DMS 273 treated with DMSO at 0.1 percent for 48 hours (cell line): ENCODE measurements around the gene MYBL2.

Experiments
- DNase-seq: peaks from one replicate; lab custom pipeline; 2025; lab: John Stamatoyannopoulos, UW

MYBL2 gene

DNA sequence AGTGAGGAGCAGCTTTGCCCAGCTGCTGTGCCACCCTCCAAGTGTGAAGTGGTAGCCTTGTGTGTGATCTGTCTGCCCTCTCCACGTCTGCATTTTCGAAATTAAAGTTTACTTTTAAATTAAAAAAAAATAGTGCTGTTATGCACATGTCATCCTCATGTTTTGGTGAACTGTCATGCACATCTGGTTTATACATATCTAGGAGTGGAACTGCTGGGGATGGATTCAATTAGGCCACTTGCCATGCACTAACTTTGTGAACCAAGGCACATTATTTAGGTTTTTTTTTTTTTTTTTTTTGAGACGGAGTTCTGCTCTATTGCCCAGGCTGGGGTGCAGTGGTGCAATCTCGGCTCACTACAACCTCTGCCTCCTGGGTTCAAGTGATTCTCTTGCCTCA is 56.3 kb downstream of the MYBL2 start:
- no peak for DNase-seq

GRCh38 chr20:43723735-43724134 is 56.8 kb downstream of the MYBL2 start:
- no peak for DNase-seq

DNA sequence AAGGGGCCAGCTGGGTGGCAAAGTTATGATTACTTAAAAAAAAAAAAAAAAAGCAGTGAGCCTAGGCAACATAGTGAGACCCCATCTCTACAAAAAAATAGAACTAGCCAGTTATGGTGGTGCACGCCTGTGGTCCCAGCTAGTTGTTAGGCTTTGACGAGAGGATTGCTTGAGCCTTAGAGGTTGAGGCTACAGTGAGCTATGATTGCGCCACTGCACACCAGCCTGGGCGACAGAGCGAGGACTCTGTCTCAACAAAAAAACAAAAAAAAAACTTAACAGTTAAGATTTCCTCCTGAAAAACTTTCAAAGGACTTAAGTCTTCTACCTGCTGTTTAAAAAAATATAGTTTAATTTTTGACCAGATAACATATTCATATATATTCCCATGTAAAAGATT is 57.5 kb downstream of the MYBL2 start:
- no peak for DNase-seq

DNA sequence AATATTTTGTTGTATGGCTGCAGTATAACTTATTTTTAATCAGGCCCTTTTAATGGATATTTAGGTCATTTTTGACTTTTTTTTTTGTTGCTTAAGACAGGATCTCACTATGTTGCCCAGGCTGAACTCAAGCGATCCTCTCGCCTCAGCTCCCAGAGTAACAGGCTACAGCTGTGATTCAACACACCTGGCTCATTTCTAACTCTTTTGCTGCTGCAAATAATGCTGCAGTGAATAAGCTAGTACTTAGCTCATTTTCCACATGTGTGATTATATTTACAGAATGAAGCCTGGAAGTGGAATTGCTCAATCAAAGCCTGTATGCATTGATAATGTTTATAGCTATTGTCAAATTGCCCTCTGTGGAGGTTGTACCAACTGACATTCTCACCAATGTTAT is 58.8 kb downstream of the MYBL2 start:
- no peak for DNase-seq

DNA sequence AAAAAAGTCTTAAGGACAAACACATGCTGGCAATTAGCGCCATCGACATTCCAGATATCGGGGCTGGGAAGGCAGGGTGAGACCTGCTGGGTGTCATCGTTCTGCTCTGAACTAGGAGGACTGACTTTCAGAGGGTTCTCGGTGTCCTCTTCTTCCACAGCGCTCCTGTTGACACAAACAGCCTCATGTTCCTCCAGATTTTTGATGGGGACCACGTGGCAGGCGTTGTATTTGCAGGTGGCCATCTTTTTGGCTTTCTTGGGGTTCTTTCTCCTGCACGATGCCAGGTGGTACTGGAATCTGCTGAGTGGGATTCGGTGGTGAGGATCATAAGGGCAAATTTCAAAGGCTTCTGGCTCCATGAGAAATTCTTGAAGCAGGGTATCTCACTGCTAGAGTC is 59.4 kb downstream of the MYBL2 start:
- no peak for DNase-seq

- DNase-seq = no peak
Observed at GRCh38 chr20:43726811-43727338, 60.0 kb downstream of the MYBL2 start, which contains the start of gene GTSF1L. Gene GTSF1L (minus strand): TSS chr20:43727002. CDS start chr20:43726694, 308 bp downstream.

DNA sequence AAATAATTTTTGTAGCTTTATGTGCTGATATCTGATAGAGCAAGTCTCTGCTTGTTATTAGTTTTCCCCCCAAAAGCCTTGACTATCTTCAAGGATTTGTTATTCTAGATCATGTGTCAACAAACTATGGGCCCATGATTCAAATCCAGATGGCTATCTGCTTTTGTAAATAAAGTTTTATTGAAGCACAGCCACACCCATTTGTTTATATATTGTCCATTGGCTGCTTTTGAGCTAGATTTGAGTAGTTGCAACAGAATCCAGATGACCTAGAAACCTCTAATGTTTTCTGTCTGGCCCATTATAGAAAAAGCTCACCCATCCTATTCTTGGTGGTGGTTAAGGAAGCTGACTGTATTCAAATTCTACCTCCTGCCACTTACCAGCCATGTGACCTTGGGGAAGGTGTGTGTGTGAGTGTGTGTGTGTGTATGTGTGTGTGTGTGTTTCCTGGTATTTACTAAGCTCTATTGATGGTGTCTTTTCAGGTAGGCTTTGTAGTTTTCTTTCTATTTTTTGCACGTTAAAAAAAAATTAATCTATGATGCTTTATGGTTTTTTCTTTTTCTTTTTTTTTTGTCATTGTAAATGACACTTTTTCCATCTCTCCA is 61.2 kb downstream of the MYBL2 start:
- no peak for DNase-seq

DNA sequence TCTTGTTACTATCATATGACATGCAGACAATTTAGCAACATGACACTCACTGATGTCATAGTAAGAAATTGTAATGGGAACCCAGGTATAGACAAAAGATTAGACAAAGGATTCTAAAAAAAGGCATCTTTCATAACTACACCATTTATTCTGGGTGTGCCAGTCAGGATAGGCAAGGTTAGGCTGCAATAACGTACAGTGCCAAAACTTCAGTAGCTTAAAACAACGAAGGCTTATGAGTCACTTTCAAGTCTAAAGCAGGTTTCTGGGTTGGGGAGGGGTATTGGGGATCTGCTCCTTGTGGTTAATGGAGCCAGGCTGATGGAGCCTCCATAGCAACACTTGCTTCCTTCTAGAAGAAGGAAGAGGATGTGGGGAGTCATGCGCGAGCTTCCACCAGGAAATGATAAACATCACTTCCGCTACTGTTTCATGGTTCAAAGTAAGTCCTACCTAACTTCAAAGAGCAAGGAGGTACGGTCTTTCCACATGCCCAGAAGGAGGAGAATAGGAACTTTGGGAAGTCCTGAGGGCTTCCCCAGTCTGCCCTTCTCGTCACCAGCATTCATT is 61.9 kb downstream of the MYBL2 start:
- no peak for DNase-seq

DNA sequence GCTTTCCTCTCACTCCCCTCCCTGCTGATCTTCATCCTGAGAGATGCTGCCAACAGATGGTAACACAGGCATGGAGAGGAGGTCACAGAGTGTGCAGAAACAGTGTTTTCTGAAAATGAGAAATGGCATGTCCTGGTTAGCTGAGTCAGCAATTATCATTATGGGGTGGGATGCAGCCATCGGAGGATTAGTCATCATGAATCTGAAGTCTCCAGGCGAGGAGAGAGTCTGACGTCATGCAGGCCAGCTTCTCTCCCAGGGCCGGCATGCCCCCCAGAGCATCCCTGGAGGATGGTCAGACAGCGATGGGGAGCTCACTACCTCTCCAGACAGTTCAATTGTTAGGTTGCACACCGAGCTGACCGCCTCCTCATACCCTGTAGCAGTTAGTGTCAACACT is 64.6 kb downstream of the MYBL2 start:
- no peak for DNase-seq

- no peak for DNase-seq
Observed at GRCh38 chr20:43731927-43732326, 65.0 kb downstream of the MYBL2 start.

DNA sequence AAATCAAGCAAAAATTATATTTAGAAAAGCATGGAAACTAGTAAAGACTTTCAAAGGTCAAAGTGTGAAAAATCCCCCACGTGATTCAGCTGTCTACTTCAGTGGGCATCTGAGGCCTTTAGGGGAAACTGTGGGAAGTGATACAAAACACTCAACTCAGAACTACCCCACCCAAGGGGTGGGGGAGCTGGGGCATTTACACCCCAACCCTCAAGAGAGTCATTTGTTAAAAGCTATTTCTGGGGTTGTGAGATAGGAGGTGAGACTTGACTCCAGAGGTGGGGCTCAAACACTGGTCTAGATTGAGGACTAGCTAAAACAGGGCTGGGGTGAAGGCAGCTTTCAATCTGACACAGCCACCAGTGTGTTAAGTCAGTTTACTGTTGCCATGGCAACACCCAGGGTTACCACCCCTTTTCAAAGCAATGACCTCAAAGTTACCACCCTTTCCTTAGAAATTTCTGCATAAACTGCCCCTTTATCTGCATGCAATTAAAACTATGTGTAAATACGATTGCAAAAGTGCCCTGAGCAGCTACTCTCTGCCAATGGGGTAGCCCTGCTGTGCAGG is 69.8 kb downstream of the MYBL2 start:
- no peak for DNase-seq

GRCh38 chr20:43737925-43738324 is 71.0 kb downstream of the MYBL2 start:
- no peak for DNase-seq

- no peak for DNase-seq
Observed at GRCh38 chr20:43739148-43739749, 72.3 kb downstream of the MYBL2 start.

DNA sequence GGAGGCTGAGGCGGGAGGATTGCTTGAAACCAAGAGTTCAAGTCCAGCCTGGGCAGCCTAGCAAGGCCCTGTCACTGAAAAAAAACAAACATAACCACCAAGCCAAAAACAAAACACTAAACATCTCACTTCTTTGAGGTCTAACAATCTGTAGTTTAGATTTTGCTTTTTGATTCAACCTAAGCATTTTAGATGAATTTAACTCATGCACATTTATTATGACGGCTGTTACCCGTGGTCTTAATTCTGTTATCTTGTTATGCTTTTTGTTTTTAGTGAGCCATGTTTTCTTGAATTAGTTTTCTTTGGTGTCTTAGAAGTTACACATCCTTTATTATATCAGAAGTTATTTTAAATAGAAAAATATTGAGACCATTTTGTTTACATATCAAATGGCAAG is 73.7 kb downstream of the MYBL2 start:
- DNase-seq = no peak

GRCh38 chr20:43744151-43744611 is 77.3 kb downstream of the MYBL2 start:
- no peak for DNase-seq

DNA sequence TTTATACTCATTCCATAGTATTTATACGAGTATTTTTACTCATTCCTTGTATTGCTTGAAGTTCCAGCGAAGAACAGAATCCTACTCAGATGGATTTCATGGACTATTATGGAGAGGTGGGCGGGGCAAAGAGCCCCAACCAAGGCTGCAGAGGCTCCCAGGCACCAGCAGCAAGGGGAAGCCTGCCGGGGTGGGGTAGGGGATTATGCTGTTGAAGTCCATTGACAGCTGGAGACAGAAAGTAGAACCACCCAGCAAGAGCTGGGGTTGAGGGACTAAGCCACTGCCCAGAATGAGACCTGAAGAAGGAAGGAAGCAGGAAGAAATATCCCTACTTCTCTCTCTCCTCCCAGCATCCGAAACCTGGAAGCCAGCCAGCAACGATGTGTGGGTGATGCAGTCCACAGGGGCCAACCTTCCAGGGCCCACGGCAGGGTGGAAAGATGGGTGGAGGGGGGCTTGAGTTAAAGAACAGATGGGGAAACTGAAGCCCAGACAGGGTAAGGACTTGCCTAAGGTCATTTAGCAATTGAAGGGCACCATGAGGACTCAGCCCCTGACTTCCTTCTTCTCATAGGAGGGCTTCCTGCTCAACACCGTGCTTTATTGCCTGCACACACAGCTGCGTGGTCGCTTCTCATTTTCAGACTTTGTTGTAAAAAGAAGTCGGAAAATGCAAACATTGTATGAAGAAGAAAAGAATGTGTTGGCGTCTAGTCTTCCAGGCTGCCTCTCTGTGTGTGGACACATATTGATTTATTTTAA is 78.2 kb downstream of the MYBL2 start:
- no peak for DNase-seq

DNA sequence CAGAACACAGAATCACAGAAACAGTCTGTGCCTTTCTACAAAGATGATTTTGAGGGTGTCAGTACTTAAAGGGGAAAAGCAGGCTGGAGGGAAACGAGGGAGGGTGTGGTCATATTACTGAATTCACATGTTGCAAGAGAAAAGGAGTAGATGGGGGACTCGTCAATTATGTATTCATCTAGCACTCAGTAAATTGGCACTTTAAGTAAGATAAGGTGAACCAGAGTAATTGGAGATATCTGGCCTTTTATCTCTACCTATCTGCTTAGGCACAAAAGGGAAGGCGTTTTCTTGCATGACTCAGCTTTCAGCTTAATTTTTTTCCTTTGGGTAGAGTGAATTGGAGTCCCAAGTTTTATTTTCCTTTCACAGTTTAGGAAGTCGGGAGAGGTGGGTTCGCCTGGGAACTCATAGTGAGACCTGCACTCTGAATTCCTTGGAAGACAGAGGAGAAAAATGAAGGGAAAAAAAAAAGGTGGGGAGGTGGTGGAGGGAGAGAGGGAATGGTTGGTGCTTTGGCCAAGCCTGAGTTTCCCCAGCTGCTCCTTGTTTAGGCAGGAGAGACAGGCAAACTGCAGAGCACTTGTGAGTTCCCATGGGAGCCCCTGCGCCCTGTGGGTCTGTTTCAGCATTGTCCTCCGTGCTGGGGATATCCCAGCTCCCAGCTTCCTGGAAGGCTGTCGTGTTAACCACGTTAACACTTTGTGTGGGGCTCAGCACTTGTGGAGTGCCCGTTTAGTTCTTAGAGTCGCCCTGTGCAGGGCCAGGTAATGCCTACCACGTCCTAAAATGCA is 79.6 kb downstream of the MYBL2 start:
- no peak for DNase-seq

DNA sequence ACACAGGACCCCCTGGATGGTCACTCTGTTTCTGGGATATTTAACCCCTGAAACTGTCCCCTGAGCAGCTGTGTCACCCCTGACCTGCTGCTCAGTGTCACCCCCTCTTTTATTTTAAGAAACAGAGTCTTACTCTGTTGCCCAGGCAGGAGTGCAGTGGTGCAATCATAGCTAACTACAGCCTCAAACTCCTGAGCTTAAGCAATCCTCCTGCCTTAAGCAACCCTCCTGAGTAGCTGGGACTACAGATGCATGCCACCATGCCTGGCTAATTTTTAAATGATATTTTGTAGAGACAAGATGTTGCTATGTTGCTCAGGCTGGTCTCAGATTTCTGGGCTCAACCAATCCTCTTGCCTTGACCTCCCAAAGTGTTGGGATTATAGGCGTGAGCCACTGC is 81.4 kb downstream of the MYBL2 start:
- no peak for DNase-seq

DNA sequence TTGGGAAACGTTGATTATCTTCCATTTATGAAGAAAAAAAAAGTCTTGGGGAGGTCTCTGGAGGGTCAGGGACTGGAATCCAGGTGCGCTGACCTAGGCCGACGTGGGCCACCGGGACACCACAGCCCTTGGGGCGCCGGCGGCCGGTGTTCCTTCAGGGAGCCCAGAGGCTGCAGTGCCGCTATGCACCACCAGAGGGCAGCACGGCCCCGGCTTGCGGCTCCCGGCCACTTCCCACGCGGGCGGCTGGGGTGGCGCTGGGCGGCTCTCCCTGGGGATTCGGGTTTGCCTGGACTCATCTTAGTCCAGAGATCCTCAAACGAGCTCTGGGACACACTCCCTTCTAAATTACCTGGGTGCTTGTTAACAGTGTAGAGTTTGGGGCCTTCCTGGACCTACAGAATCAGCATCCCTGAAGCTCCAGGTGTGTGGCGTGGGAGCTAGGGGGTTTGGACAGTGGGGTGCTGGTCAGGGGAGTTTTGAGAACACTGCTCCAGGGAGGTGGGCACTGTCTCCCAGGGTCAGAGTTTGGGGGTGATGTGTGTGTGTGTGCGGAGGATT is 82.9 kb downstream of the MYBL2 start:
- DNase-seq = no peak

DNA sequence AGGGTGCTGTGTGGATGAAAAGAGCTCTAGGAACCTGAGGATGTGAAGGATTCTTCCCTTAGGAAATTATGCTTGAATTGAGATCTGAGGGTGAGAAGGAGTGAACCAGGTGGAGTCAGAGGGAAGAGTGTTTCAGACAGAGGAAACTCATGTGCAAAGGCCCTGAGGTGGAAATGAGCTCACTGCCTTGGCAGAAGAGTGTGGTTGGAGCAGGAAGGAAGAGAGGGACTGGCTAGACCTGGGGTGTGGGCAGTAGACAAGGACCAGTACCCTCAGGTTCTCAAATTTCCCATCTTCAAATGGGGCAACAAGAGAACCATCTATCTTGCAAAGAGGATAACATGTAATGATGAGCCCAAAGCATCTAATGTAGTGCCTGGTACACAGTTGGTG is 83.9 kb downstream of the MYBL2 start:
- no peak for DNase-seq
